ENCODE results near the gene MTERF4. TPM values are rescaled to one million over a fixed set of nuclear protein-coding genes. Genes with fewer than 3 reads are reported as not detected.

The MTERF4 gene
- total and polyA plus RNA-seq, 10 of the 15 experiments (the other 5 are each of a cell fraction or from before 2014, with no cell fraction given): 36.7 to 69.1 (median 45.5) TPM

DNA sequence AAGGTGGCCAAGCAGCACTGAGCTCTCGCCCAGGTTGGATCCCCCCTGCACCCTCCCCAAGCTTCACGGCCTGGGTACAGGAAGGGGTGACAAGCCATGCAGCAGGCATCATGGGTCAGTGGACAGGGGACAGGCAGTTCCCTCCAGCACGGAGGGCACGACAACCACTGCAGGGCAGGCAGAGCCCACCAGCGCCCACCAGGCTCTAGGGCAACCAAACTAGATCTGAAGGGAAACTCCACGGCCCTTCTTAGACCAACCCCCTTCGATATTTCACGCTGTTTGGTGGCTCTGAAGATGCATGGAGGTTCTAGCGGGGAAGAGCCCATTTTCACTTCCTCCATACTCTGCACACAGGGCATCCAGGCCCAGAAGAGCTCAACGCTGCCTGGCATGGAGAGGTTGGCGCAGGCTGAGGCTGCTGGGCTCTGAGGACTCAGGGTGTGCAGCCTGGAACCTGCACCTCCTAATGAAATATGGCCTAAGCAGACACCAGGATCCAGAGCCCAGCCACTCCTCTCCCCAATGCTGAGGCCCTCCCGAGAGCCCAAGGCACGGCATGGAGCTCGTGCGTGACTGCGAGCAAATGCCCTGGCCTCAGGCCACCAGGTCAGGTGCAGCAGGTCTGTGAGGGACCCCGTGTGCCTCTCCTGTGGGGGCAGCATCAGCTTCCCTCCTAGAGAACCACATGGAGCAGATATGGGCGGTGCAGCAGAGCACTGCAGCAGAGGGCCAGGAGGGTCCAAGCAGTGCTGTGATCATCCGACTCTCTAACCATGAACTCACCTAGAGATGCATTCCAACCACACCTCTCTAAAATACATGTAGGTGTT lies 8.7 kb upstream of the MTERF4 start (continued):
- TF ChIP-seq, protein P1, sequence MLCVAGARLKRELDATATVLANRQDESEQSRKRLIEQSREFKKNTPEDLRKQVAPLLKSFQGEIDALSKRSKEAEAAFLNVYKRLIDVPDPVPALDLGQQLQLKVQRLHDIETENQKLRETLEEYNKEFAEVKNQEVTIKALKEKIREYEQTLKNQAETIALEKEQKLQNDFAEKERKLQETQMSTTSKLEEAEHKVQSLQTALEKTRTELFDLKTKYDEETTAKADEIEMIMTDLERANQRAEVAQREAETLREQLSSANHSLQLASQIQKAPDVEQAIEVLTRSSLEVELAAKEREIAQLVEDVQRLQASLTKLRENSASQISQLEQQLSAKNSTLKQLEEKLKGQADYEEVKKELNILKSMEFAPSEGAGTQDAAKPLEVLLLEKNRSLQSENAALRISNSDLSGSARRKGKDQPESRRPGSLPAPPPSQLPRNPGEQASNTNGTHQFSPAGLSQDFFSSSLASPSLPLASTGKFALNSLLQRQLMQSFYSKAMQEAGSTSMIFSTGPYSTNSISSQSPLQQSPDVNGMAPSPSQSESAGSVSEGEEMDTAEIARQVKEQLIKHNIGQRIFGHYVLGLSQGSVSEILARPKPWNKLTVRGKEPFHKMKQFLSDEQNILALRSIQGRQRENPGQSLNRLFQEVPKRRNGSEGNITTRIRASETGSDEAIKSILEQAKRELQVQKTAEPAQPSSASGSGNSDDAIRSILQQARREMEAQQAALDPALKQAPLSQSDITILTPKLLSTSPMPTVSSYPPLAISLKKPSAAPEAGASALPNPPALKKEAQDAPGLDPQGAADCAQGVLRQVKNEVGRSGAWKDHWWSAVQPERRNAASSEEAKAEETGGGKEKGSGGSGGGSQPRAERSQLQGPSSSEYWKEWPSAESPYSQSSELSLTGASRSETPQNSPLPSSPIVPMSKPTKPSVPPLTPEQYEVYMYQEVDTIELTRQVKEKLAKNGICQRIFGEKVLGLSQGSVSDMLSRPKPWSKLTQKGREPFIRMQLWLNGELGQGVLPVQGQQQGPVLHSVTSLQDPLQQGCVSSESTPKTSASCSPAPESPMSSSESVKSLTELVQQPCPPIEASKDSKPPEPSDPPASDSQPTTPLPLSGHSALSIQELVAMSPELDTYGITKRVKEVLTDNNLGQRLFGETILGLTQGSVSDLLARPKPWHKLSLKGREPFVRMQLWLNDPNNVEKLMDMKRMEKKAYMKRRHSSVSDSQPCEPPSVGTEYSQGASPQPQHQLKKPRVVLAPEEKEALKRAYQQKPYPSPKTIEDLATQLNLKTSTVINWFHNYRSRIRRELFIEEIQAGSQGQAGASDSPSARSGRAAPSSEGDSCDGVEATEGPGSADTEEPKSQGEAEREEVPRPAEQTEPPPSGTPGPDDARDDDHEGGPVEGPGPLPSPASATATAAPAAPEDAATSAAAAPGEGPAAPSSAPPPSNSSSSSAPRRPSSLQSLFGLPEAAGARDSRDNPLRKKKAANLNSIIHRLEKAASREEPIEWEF (IDR thresholded peaks at IDR 0.05; ENCODE audit: insufficient replicate concordance, low read depth, low read length): no peak
- TF ChIP-seq CBX5 (IDR thresholded peaks at IDR 0.05; ENCODE audit: low read depth) (no peak), YBX1 (IDR thresholded peaks at IDR 0.05) (no peak), EZH2 (IDR thresholded peaks at IDR 0.05; ENCODE audit: borderline replicate concordance, control insufficient read depth, low read depth, low read length) (no peak), SREBF2 (IDR thresholded peaks at IDR 0.05; ENCODE audit: low read length) (no peak), PML (IDR thresholded peaks at IDR 0.05; ENCODE audit: low read length) (no peak), MEF2B (IDR thresholded peaks at IDR 0.05; ENCODE audit: partially characterized antibody, poor library complexity, severe bottlenecking) (no peak), CHD4 (IDR thresholded peaks at IDR 0.05) (no peak), DPF2 (IDR thresholded peaks at IDR 0.05) (no peak), NFXL1 (IDR thresholded peaks at IDR 0.05; ENCODE audit: borderline replicate concordance) (no peak), BACH1 (IDR thresholded peaks at IDR 0.05; ENCODE audit: borderline replicate concordance) (no peak)
- TF ChIP-seq, protein P2, sequence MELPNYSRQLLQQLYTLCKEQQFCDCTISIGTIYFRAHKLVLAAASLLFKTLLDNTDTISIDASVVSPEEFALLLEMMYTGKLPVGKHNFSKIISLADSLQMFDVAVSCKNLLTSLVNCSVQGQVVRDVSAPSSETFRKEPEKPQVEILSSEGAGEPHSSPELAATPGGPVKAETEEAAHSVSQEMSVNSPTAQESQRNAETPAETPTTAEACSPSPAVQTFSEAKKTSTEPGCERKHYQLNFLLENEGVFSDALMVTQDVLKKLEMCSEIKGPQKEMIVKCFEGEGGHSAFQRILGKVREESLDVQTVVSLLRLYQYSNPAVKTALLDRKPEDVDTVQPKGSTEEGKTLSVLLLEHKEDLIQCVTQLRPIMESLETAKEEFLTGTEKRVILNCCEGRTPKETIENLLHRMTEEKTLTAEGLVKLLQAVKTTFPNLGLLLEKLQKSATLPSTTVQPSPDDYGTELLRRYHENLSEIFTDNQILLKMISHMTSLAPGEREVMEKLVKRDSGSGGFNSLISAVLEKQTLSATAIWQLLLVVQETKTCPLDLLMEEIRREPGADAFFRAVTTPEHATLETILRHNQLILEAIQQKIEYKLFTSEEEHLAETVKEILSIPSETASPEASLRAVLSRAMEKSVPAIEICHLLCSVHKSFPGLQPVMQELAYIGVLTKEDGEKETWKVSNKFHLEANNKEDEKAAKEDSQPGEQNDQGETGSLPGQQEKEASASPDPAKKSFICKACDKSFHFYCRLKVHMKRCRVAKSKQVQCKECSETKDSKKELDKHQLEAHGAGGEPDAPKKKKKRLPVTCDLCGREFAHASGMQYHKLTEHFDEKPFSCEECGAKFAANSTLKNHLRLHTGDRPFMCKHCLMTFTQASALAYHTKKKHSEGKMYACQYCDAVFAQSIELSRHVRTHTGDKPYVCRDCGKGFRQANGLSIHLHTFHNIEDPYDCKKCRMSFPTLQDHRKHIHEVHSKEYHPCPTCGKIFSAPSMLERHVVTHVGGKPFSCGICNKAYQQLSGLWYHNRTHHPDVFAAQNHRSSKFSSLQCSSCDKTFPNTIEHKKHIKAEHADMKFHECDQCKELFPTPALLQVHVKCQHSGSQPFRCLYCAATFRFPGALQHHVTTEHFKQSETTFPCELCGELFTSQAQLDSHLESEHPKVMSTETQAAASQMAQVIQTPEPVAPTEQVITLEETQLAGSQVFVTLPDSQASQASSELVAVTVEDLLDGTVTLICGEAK (IDR thresholded peaks at IDR 0.05; ENCODE audit: borderline replicate concordance): no peak
- TF ChIP-seq, protein P3, sequence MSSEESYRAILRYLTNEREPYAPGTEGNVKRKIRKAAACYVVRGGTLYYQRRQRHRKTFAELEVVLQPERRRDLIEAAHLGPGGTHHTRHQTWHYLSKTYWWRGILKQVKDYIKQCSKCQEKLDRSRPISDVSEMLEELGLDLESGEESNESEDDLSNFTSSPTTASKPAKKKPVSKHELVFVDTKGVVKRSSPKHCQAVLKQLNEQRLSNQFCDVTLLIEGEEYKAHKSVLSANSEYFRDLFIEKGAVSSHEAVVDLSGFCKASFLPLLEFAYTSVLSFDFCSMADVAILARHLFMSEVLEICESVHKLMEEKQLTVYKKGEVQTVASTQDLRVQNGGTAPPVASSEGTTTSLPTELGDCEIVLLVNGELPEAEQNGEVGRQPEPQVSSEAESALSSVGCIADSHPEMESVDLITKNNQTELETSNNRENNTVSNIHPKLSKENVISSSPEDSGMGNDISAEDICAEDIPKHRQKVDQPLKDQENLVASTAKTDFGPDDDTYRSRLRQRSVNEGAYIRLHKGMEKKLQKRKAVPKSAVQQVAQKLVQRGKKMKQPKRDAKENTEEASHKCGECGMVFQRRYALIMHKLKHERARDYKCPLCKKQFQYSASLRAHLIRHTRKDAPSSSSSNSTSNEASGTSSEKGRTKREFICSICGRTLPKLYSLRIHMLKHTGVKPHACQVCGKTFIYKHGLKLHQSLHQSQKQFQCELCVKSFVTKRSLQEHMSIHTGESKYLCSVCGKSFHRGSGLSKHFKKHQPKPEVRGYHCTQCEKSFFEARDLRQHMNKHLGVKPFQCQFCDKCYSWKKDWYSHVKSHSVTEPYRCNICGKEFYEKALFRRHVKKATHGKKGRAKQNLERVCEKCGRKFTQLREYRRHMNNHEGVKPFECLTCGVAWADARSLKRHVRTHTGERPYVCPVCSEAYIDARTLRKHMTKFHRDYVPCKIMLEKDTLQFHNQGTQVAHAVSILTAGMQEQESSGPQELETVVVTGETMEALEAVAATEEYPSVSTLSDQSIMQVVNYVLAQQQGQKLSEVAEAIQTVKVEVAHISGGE (CRISPR knock-in tag; IDR thresholded peaks at IDR 0.05): no peak
